GM19099 (cell line): ENCODE measurements around the gene ABL2.

Experiments
- POLR2A ChIP-seq: IDR thresholded peaks from 3 replicates; pipeline ENCODE4 v1.6.1; 2011; ENCODE audit warnings: low read depth; ENCODE audit not compliant: insufficient read length; ENCODE audit errors: extremely low read depth

Gene ABL2

GRCh38 chr1:179154437-179154836 lies 75.0 kb downstream of the ABL2 start:
- TF ChIP-seq POLR2A, result no peak

GRCh38 chr1:179153217-179153616 lies 76.3 kb downstream of the ABL2 start:
- no peak for TF ChIP-seq POLR2A

- TF ChIP-seq POLR2A, result no peak
These were observed 77.4 kb downstream of the ABL2 start for GRCh38 chr1:179151908-179152682.

GRCh38 chr1:179146911-179147310 lies 82.6 kb downstream of the ABL2 start:
- TF ChIP-seq POLR2A, result no peak

- no peak for TF ChIP-seq POLR2A
These were observed 83.0 kb downstream of the ABL2 start for GRCh38 chr1:179146476-179146875.

- TF ChIP-seq POLR2A, result no peak
These were observed 84.0 kb downstream of the ABL2 start for GRCh38 chr1:179145521-179145920.

- no peak for TF ChIP-seq POLR2A
These were observed 84.9 kb downstream of the ABL2 start for GRCh38 chr1:179144626-179145025.

- no peak for TF ChIP-seq POLR2A
These were observed 86.2 kb downstream of the ABL2 start for GRCh38 chr1:179143322-179143721.

- no peak for TF ChIP-seq POLR2A
These were observed 86.6 kb downstream of the ABL2 start for GRCh38 chr1:179142889-179143299.

GRCh38 chr1:179141592-179142251 lies 87.8 kb downstream of the ABL2 start:
- no peak for TF ChIP-seq POLR2A

- TF ChIP-seq POLR2A, result no peak
These were observed 91.7 kb downstream of the ABL2 start for GRCh38 chr1:179137617-179138255.

GRCh38 chr1:179129702-179130473 lies 99.6 kb downstream of the ABL2 start:
- no peak for TF ChIP-seq POLR2A

- TF ChIP-seq POLR2A, result no peak
These were observed 101.0 kb downstream of the ABL2 start for GRCh38 chr1:179128520-179128919.

GRCh38 chr1:179127163-179127895 lies 102.1 kb downstream of the ABL2 start:
- no peak for TF ChIP-seq POLR2A
